WTC11 (cell line): ENCODE results near the gene KNTC1.
"Not testable (repeated sequence)": the region's sequence is repeated elsewhere in the genome, so short reads cannot be mapped to it uniquely, and the experiment has no call there.

Experiments
- AR ChIP-seq: fragments of 250-450 bp; sonication (Bioruptor Pico); IDR thresholded peaks from 2 replicates; pipeline ENCODE4 v1.9.0; 2021; ENCODE audit warnings: mild to moderate bottlenecking
- CREB1 ChIP-seq: sonication (generic); formaldehyde crosslinking; IDR thresholded peaks from 2 replicates; pipeline ENCODE4 v1.8.0; 2023; ENCODE audit warnings: mild to moderate bottlenecking, missing genetic modification reagents
- CTCF ChIP-seq: fragments of 200-600 bp; IDR thresholded peaks from 2 replicates; pipeline ENCODE4 v1.8.0; 2022; ENCODE audit warnings: antibody characterized with exemption
- E2F1 ChIP-seq: sonication (generic); formaldehyde crosslinking; IDR thresholded peaks from 2 replicates; pipeline ENCODE4 v1.8.0; 2022; ENCODE audit warnings: mild to moderate bottlenecking, missing genetic modification reagents
- GABPB1 ChIP-seq: sonication (generic); formaldehyde crosslinking; IDR thresholded peaks from 2 replicates; pipeline ENCODE4 v1.8.1; 2023; ENCODE audit warnings: mild to moderate bottlenecking, missing genetic modification reagents
- IRF1 ChIP-seq: sonication (generic); formaldehyde crosslinking; IDR thresholded peaks from 2 replicates; pipeline ENCODE4 v1.8.0; 2023; ENCODE audit warnings: missing genetic modification reagents
- IRF2 ChIP-seq: sonication (generic); formaldehyde crosslinking; IDR thresholded peaks from 2 replicates; pipeline ENCODE4 v1.8.0; 2022; ENCODE audit warnings: low read depth, missing genetic modification reagents, borderline replicate concordance
- JUN ChIP-seq: sonication (generic); formaldehyde crosslinking; IDR thresholded peaks from 2 replicates; pipeline ENCODE4 v1.8.0; 2023; ENCODE audit warnings: mild to moderate bottlenecking, missing genetic modification reagents
- MLX ChIP-seq: sonication (generic); formaldehyde crosslinking; IDR thresholded peaks from 2 replicates; pipeline ENCODE4 v1.8.1; 2023; ENCODE audit warnings: mild to moderate bottlenecking, missing genetic modification reagents, moderate library complexity
- NFYB ChIP-seq: sonication (generic); formaldehyde crosslinking; conservative IDR thresholded peaks from 2 replicates; pipeline ENCODE4 v1.8.0; 2022; ENCODE audit warnings: low read depth, missing genetic modification reagents
- NR3C1 ChIP-seq: sonication (generic); formaldehyde crosslinking; conservative IDR thresholded peaks from 2 replicates; pipeline ENCODE4 v1.8.1; 2023; ENCODE audit warnings: low read depth, mild to moderate bottlenecking, missing genetic modification reagents
- RELA ChIP-seq: sonication (generic); formaldehyde crosslinking; IDR thresholded peaks from 2 replicates; pipeline ENCODE4 v1.8.1; 2022; ENCODE audit warnings: missing genetic modification reagents, mild to moderate bottlenecking, borderline replicate concordance
- SMAD3 ChIP-seq: sonication (generic); formaldehyde crosslinking; IDR thresholded peaks from 2 replicates; pipeline ENCODE4 v1.8.0; 2022; ENCODE audit warnings: missing genetic modification reagents, mild to moderate bottlenecking, borderline replicate concordance
- ZSCAN18 ChIP-seq: fragments of 250-450 bp; sonication (Bioruptor Pico); IDR thresholded peaks from 2 replicates; pipeline ENCODE4 v2.1.2; 2022; ENCODE audit warnings: mild to moderate bottlenecking, moderate library complexity

GRCh38 chr12:122591966-122592365 lies 64.9 kb downstream of the KNTC1 start:
- not testable (repeated sequence) for TF ChIP-seq JUN (CRISPR knock-in tag); NR3C1; CTCF; IRF2 (CRISPR knock-in tag); AR (CRISPR knock-in tag); E2F1 (CRISPR knock-in tag); GABPB1; CREB1; ZSCAN18 (CRISPR knock-in tag); MLX (CRISPR knock-in tag); IRF1 (CRISPR knock-in tag); RELA (CRISPR knock-in tag); SMAD3 (CRISPR knock-in tag); NFYB
